ENCODE measurements around the gene SLIRP.

- no peak for TF ChIP-seq EZH2 (IDR thresholded peaks at IDR 0.05; ENCODE audit: low read length, missing control alignments)
- TF ChIP-seq, protein P1, sequence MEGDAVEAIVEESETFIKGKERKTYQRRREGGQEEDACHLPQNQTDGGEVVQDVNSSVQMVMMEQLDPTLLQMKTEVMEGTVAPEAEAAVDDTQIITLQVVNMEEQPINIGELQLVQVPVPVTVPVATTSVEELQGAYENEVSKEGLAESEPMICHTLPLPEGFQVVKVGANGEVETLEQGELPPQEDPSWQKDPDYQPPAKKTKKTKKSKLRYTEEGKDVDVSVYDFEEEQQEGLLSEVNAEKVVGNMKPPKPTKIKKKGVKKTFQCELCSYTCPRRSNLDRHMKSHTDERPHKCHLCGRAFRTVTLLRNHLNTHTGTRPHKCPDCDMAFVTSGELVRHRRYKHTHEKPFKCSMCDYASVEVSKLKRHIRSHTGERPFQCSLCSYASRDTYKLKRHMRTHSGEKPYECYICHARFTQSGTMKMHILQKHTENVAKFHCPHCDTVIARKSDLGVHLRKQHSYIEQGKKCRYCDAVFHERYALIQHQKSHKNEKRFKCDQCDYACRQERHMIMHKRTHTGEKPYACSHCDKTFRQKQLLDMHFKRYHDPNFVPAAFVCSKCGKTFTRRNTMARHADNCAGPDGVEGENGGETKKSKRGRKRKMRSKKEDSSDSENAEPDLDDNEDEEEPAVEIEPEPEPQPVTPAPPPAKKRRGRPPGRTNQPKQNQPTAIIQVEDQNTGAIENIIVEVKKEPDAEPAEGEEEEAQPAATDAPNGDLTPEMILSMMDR (conservative IDR thresholded peaks at IDR 0.05 in 1 of 2, IDR thresholded peaks at IDR 0.05 in 1 of 2; ENCODE audit: low read depth in 1 of 2, low read length in 2 of 2), result no peak
These were observed 34.7 kb upstream of the SLIRP start for GRCh38 chr14:77673193-77673592.
